ENCODE measurements around the gene LRMDA. TPM values are rescaled to one million over a fixed set of nuclear protein-coding genes. Genes with fewer than 3 reads are reported as not detected.

The LRMDA gene
- total and polyA plus RNA-seq, 2 of the 4 experiments (the other 2 are of a cell fraction), result 0.07 TPM; not detected in 1

DNA sequence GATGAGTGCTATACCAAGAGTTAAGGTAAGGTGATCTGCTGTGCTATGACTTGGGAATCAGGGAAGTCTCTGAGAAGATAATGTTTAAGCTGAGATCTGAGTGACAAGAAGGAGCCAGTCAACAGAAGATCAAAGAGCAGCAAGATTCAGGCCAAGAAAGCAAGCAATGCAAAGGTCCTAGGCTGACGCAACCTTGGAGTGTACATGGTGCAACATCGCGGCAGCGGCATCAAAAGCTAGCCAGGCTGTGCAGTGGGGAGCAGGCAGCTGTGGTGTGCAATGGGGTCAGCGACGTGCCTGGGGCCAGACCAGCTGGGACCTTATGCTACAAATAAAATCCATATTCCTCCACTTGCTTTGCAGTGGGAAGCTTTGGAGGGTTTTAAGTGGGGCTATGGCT is 324.1 kb downstream of the LRMDA start:
- Histone ChIP-seq H4K20me1 (ENCODE audit: insufficient read depth, low read length) (no peaks in the 10 kb centered on the region), H3K4ac (ENCODE audit: low read depth, low read length) (no peak overlapping the region), H3K27me3 (ENCODE audit: control insufficient read depth, insufficient read depth, low read length) (no peaks in the 10 kb centered on the region; the same call in 1 of the 2 replicates), H3K56ac (ENCODE audit: extremely low read depth, insufficient read depth, low read length) (no peak overlapping the region), H4K91ac (ENCODE audit: insufficient read depth, low read depth, low read length) (no peak overlapping the region), H3K9me1 (ENCODE audit: insufficient read depth, low read length) (no peaks in the 10 kb centered on the region), H4K8ac (ENCODE audit: low read depth in 2 of 2, low read length in 2 of 2) (no peak overlapping the region), H3K9me3 (ENCODE audit: control insufficient read depth, insufficient read depth, low read length) (no peaks in the 10 kb centered on the region), H3K79me1 (ENCODE audit: low read depth in 1 of 2, low read length in 2 of 2) (no peaks in the 10 kb centered on the region), H2AFZ (replicated peaks; ENCODE audit: low read length, poor library complexity) (no peak overlapping the region), H2BK15ac (ENCODE audit: low read depth, low read length) (no peak overlapping the region), H3K9ac (ENCODE audit: low read depth, low read length) (no peak overlapping the region), H2BK120ac (ENCODE audit: low read depth, low read length) (no peak overlapping the region), H3K18ac (ENCODE audit: low read depth, low read length) (no peak overlapping the region), H3K4me2 (ENCODE audit: low read depth, low read length) (no peak overlapping the region), H4K5ac (ENCODE audit: low read depth, low read length) (no peak overlapping the region), H2BK20ac (ENCODE audit: low read depth, low read length) (no peak overlapping the region), H3K4me1 (ENCODE audit: control insufficient read depth, insufficient read depth, low read length) (no peaks in the 10 kb centered on the region), H2BK5ac (ENCODE audit: low read depth, low read length, poor library complexity, severe bottlenecking) (no peak overlapping the region), H2AK9ac (replicated peaks; ENCODE audit: low read depth, low read length, poor library complexity) (no peak overlapping the region), H3K14ac (replicated peaks; ENCODE audit: low read depth, low read length) (no peak overlapping the region), H2AK5ac (ENCODE audit: low read depth, low read length) (no peak overlapping the region), H3K4me3 (ENCODE audit: insufficient read depth, low read depth, low read length) (no peak overlapping the region), H3K27ac (ENCODE audit: insufficient read depth, low read length) (no peak overlapping the region), H3K36me3 (ENCODE audit: control insufficient read depth, insufficient read depth, low read length) (no peaks in the 10 kb centered on the region), H3K23ac (ENCODE audit: low read depth, low read length) (no peak overlapping the region)
- dilution Hi-C loops (cut with HindIII; ENCODE audit: low sequenced_read_pairs, unreplicated experiment) (no loop called here), intact Hi-C loops (cut with micrococcal nuclease) (no loop called here), in situ Hi-C loops (cut with MboI; ENCODE audit: low sequenced_read_pairs) (no loop called here)
- ChIA-PET CTCF (no interaction called here), POLR2A (ENCODE audit: unreplicated experiment) (no interaction called here)
- no peak for DNase-seq
- WGBS, 2 experiments (ENCODE audit: extremely low coverage in 2 of 2, insufficient read length in 1 of 2), result no CpG with 5 or more reads among the region's 6 CpGs
- TF ChIP-seq MAZ (IDR thresholded peaks at IDR 0.05; ENCODE audit: borderline replicate concordance, low read depth, low read length) (no peak), RCOR1 (IDR thresholded peaks at IDR 0.05; ENCODE audit: insufficient replicate concordance, low read length) (no peak), FOS (IDR thresholded peaks at IDR 0.05; ENCODE audit: low read depth, low read length) (no peak), SMC3 (IDR thresholded peaks at IDR 0.05; ENCODE audit: low read depth, low read length) (no peak), CEBPB (IDR thresholded peaks at IDR 0.05; ENCODE audit: low read depth, low read length) (no peak), RAD21 (IDR thresholded peaks at IDR 0.05; ENCODE audit: low read length) (no peak), NFE2L2 (IDR thresholded peaks at IDR 0.05; ENCODE audit: low read depth, low read length) (no peak)
- TF ChIP-seq, protein P1, sequence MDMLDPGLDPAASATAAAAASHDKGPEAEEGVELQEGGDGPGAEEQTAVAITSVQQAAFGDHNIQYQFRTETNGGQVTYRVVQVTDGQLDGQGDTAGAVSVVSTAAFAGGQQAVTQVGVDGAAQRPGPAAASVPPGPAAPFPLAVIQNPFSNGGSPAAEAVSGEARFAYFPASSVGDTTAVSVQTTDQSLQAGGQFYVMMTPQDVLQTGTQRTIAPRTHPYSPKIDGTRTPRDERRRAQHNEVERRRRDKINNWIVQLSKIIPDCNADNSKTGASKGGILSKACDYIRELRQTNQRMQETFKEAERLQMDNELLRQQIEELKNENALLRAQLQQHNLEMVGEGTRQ (IDR thresholded peaks at IDR 0.05; ENCODE audit: low read depth, low read length), result no peak
- TF ChIP-seq, protein P2, sequence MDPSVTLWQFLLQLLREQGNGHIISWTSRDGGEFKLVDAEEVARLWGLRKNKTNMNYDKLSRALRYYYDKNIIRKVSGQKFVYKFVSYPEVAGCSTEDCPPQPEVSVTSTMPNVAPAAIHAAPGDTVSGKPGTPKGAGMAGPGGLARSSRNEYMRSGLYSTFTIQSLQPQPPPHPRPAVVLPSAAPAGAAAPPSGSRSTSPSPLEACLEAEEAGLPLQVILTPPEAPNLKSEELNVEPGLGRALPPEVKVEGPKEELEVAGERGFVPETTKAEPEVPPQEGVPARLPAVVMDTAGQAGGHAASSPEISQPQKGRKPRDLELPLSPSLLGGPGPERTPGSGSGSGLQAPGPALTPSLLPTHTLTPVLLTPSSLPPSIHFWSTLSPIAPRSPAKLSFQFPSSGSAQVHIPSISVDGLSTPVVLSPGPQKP (IDR thresholded peaks at IDR 0.05; ENCODE audit: borderline replicate concordance, low read depth, low read length), result no peak
- ATAC-seq (ENCODE audit: low read depth), result no peak
- no TSS peak for BruUV-seq (replicated peaks)

Data from IMR-90 (cell line).